ENCODE results near the gene IGF2. TPM values are rescaled to one million over a fixed set of nuclear protein-coding genes. Genes with fewer than 3 reads are reported as not detected.
"Not testable (repeated sequence)": the region's sequence is repeated elsewhere in the genome, so short reads cannot be mapped to it uniquely, and the experiment has no call there.

The IGF2 gene
- total and polyA plus RNA-seq, 2 donors (not counting 3 experiments of a cell fraction or from before 2014, with no cell fraction given): 5.7 to 21.0 TPM

GRCh38 chr11:2178906-2179494, 39.8 kb upstream of the IGF2 start:
- no peak overlapping the region for H3K4me2 ChIP-seq (ENCODE audit: insufficient read depth, low read length)
- no TSS peak for BruUV-seq (replicated peaks)
- H3K79me2 ChIP-seq (ENCODE audit: control insufficient read depth, insufficient read depth, low read length): no peaks in the 10 kb centered on the region
- H2AFZ ChIP-seq (ENCODE audit: low read depth, low read length): no peak overlapping the region
- H3K4me3 ChIP-seq (replicated peaks in 1 of 3; ENCODE audit: insufficient read depth in 1 of 3, low read depth in 1 of 3, low read length in 3 of 3): no peak overlapping the region
- DNase-seq (ENCODE audit: low read depth, low spot score) (no peak), FAIRE-seq (no peak)
- H3K9ac ChIP-seq (replicated peaks; ENCODE audit: extremely low read depth, insufficient read depth, low read length): no peak overlapping the region
- H4K20me1 ChIP-seq (replicated peaks; ENCODE audit: control insufficient read depth, extremely low read depth, insufficient read depth, low read length): no peaks in the 10 kb centered on the region
- ChIA-PET POLR2A (no interaction called here), CTCF (interaction anchor here (0.7 kb wide), 1 partner anchor 27 kb away, joined by 3 read pairs; no protein-coding TSS in a partner anchor)
- H3K4me1 ChIP-seq (ENCODE audit: control insufficient read depth, extremely low read depth, insufficient read depth, low read length): no peaks in the 10 kb centered on the region
- TF ChIP-seq CTCF (IDR thresholded peaks at IDR 0.05; ENCODE audit: extremely low read depth in 1 of 2, insufficient read depth in 1 of 2, low read depth in 1 of 2, low read length in 2 of 2) (no peak), EZH2 (IDR thresholded peaks at IDR 0.05; ENCODE audit: borderline replicate concordance, low read depth, low read length, severe bottlenecking) (no peak), POLR2A (IDR thresholded peaks at IDR 0.05; ENCODE audit: low read depth, low read length) (no peak), JUN (IDR thresholded peaks at IDR 0.05; ENCODE audit: borderline replicate concordance, insufficient read depth, insufficient read length, low read depth) (no peak), POLR2AphosphoS5 (IDR thresholded peaks at IDR 0.05; ENCODE audit: insufficient read depth, low read depth, low read length) (no peak), MAX (IDR thresholded peaks at IDR 0.05; ENCODE audit: insufficient read depth, insufficient read length) (no peak), MYC (IDR thresholded peaks at IDR 0.05; ENCODE audit: low read depth, low read length) (no peak), FOS (IDR thresholded peaks at IDR 0.05; ENCODE audit: borderline replicate concordance, insufficient read depth, low read length) (no peak), GATA2 (IDR thresholded peaks at IDR 0.05; ENCODE audit: insufficient read depth, insufficient read length, low read depth, low read length) (no peak)
- no peaks in the 10 kb centered on the region for H3K27me3 ChIP-seq (ENCODE audit: control insufficient read depth in 2 of 2, insufficient read depth in 2 of 2, low read length in 2 of 2)
- H3K9me3 ChIP-seq (replicated peaks; ENCODE audit: control insufficient read depth, insufficient read depth, low read length): no peaks in the 10 kb centered on the region
- no peaks in the 10 kb centered on the region for H3K36me3 ChIP-seq (ENCODE audit: control insufficient read depth in 2 of 2, extremely low read depth in 1 of 2, insufficient read depth in 2 of 2, low read length in 2 of 2)
- H3K9me1 ChIP-seq (replicated peaks; ENCODE audit: control insufficient read depth, extremely low read depth, insufficient read depth, low read length): no peaks in the 10 kb centered on the region
- H3K27ac ChIP-seq (ENCODE audit: insufficient read depth, low read depth, low read length): no peak overlapping the region
- dilution Hi-C loops (cut with MboI; ENCODE audit: extremely low pct_ligation_motif_present, low sequenced_read_pairs) (no loop called here), intact Hi-C loops (cut with micrococcal nuclease) (no loop called here)

GRCh38 chr11:2178055-2178773, 39.0 kb upstream of the IGF2 start:
- ChIA-PET CTCF (interaction anchor here (0.7 kb wide), 1 partner anchor 27 kb away, joined by 3 read pairs; no protein-coding TSS in a partner anchor), POLR2A (interaction anchor here (0.5 kb wide), 1 partner anchor 291 kb away, joined by 4 read pairs; no protein-coding TSS in a partner anchor)
- H3K9me1 ChIP-seq (replicated peaks; ENCODE audit: control insufficient read depth, extremely low read depth, insufficient read depth, low read length); dilution Hi-C loops (cut with MboI; ENCODE audit: extremely low pct_ligation_motif_present, low sequenced_read_pairs); H3K27ac ChIP-seq (ENCODE audit: insufficient read depth, low read depth, low read length); intact Hi-C loops (cut with micrococcal nuclease); H3K36me3 ChIP-seq (ENCODE audit: control insufficient read depth in 2 of 2, extremely low read depth in 1 of 2, insufficient read depth in 2 of 2, low read length in 2 of 2); H3K4me2 ChIP-seq (ENCODE audit: insufficient read depth, low read length); H3K9me3 ChIP-seq (replicated peaks; ENCODE audit: control insufficient read depth, insufficient read depth, low read length); H3K4me3 ChIP-seq (replicated peaks in 1 of 3; ENCODE audit: insufficient read depth in 1 of 3, low read depth in 1 of 3, low read length in 3 of 3); H4K20me1 ChIP-seq (replicated peaks; ENCODE audit: control insufficient read depth, extremely low read depth, insufficient read depth, low read length); FAIRE-seq; H3K79me2 ChIP-seq (ENCODE audit: control insufficient read depth, insufficient read depth, low read length); H3K27me3 ChIP-seq (ENCODE audit: control insufficient read depth in 2 of 2, insufficient read depth in 2 of 2, low read length in 2 of 2); DNase-seq (ENCODE audit: low read depth, low spot score); BruUV-seq (replicated peaks); H3K9ac ChIP-seq (replicated peaks; ENCODE audit: extremely low read depth, insufficient read depth, low read length); H3K4me1 ChIP-seq (ENCODE audit: control insufficient read depth, extremely low read depth, insufficient read depth, low read length); H2AFZ ChIP-seq (ENCODE audit: low read depth, low read length): not testable (repeated sequence)
